Stimulated activated memory B cell treated with anti-CD40 and anti-IgM and Interleukin-4, amounts not matched to agents 10 μg/mL and 1 μg/mL and 100 μg/mL, for 72 hours (primary cell): ENCODE measurements around the gene DNAJC2.

Experiments used
- ATAC-seq: fragments of 150-1000 bp; cut with Tn5 transposase; 2 replicates; pipeline ENCODE4 v1.10.0; 2021
- H3K27ac Mint-ChIP-seq: one replicate; pipeline ENCODE4 v1.8.0; 2022; ENCODE audit warnings: mild to moderate bottlenecking, mixed read lengths
- H3K27me3 Mint-ChIP-seq: one replicate; pipeline ENCODE4 v1.8.0; 2022; ENCODE audit warnings: mixed read lengths
- H3K36me3 Mint-ChIP-seq: one replicate; pipeline ENCODE4 v1.8.0; 2022; ENCODE audit warnings: mixed read lengths
- H3K4me1 Mint-ChIP-seq: one replicate; pipeline ENCODE4 v1.8.0; 2022; ENCODE audit warnings: mixed read lengths
- H3K4me3 Mint-ChIP-seq: one replicate; pipeline ENCODE4 v1.8.0; 2022; ENCODE audit warnings: mild to moderate bottlenecking, moderate library complexity, mixed read lengths
- H3K9me3 Mint-ChIP-seq: one replicate; pipeline ENCODE4 v1.8.0; 2022; ENCODE audit warnings: mixed read lengths

Gene DNAJC2

GRCh38 chr7:103348959-103349358 is 4.4 kb upstream of the DNAJC2 start:
- H3K27me3 Mint-ChIP-seq = no peaks in the 10 kb centered on the region
- H3K36me3 Mint-ChIP-seq = peaks cover 33% of the 10 kb centered on the region
- H3K9me3 Mint-ChIP-seq = no peaks in the 10 kb centered on the region
- H3K4me1 Mint-ChIP-seq = peaks cover 46% of the 10 kb centered on the region
- H3K27ac Mint-ChIP-seq = peak overlapping the region; percentile 93
- ATAC-seq = no peak
- H3K4me3 Mint-ChIP-seq = peak overlapping the region; percentile 88

GRCh38 chr7:103348452-103348851 is 3.9 kb upstream of the DNAJC2 start:
- Mint-ChIP-seq H3K27me3 (no peaks in the 10 kb centered on the region), H3K27ac (peak overlapping the region; percentile 93), H3K4me3 (peak overlapping the region; percentile 99), H3K4me1 (peaks cover 46% of the 10 kb centered on the region), H3K9me3 (no peaks in the 10 kb centered on the region), H3K36me3 (peaks cover 33% of the 10 kb centered on the region)
- no peak for ATAC-seq

GRCh38 chr7:103347507-103348267 is 3.1 kb upstream of the DNAJC2 start, which contains the start of gene PSMC2:
PSMC2 (plus strand) TSS chr7:103347643; CDS start chr7:103347712, 69 bp downstream.
- peak; percentile 82 for ATAC-seq
- Mint-ChIP-seq H3K27me3 (no peaks in the 10 kb centered on the region), H3K4me3 (peak within 1 kb of the TSS; percentile 99), H3K36me3 (peaks cover 27% of the 10 kb centered on the region), H3K27ac (peak within 1 kb of the TSS; percentile 93), H3K9me3 (no peaks in the 10 kb centered on the region), H3K4me1 (peaks cover 39% of the 10 kb centered on the region)

- Mint-ChIP-seq H3K27me3 (no peaks in the 10 kb centered on the region), H3K9me3 (no peaks in the 10 kb centered on the region), H3K4me1 (peaks cover 30% of the 10 kb centered on the region), H3K4me3 (no peak overlapping the region), H3K36me3 (peaks cover 24% of the 10 kb centered on the region), H3K27ac (no peak overlapping the region)
- ATAC-seq = no peak
Observed at GRCh38 chr7:103346396-103346795, 1.8 kb upstream of the DNAJC2 start.

- Mint-ChIP-seq H3K4me1 (peaks cover 31% of the 10 kb centered on the region), H3K9me3 (no peaks in the 10 kb centered on the region), H3K4me3 (peak overlapping the region; percentile 98), H3K36me3 (peaks cover 33% of the 10 kb centered on the region), H3K27ac (peak overlapping the region; percentile 98), H3K27me3 (no peaks in the 10 kb centered on the region)
- ATAC-seq = peak; percentile 60
Observed at GRCh38 chr7:103343758-103344452, 662 bp downstream of the DNAJC2 start.

GRCh38 chr7:103343332-103343731 is 1.2 kb downstream of the DNAJC2 start:
- no peak for ATAC-seq
- no peaks in the 10 kb centered on the region for H3K27me3 Mint-ChIP-seq

GRCh38 chr7:103341466-103341865 is 3.1 kb downstream of the DNAJC2 start:
- peaks cover 24% of the 10 kb centered on the region for H3K4me1 Mint-ChIP-seq
- no peak for ATAC-seq
- peaks cover 47% of the 10 kb centered on the region for H3K36me3 Mint-ChIP-seq
- no peaks in the 10 kb centered on the region for H3K9me3 Mint-ChIP-seq
- H3K27me3 Mint-ChIP-seq = no peaks in the 10 kb centered on the region
- H3K27ac Mint-ChIP-seq = no peak overlapping the region
- H3K4me3 Mint-ChIP-seq = no peak overlapping the region

More at GRCh38 chr7:103343332-103343731, 1.2 kb downstream of the DNAJC2 start:
- Mint-ChIP-seq H3K36me3 (peaks cover 33% of the 10 kb centered on the region), H3K9me3 (no peaks in the 10 kb centered on the region), H3K4me3 (peak overlapping the region; percentile 98), H3K27ac (peak overlapping the region; percentile 98), H3K4me1 (peaks cover 25% of the 10 kb centered on the region)

- Mint-ChIP-seq H3K4me1 (peaks cover 24% of the 10 kb centered on the region), H3K27ac (no peak overlapping the region), H3K4me3 (no peak overlapping the region), H3K36me3 (peaks cover 48% of the 10 kb centered on the region), H3K27me3 (no peaks in the 10 kb centered on the region), H3K9me3 (no peaks in the 10 kb centered on the region)
- no peak for ATAC-seq
Observed at GRCh38 chr7:103338864-103339263, 5.7 kb downstream of the DNAJC2 start.

- H3K36me3 Mint-ChIP-seq = peaks cover 55% of the 10 kb centered on the region
- H3K27me3 Mint-ChIP-seq = no peaks in the 10 kb centered on the region
- H3K4me3 Mint-ChIP-seq = no peak overlapping the region
- no peak for ATAC-seq
- peaks cover 24% of the 10 kb centered on the region for H3K4me1 Mint-ChIP-seq
- H3K9me3 Mint-ChIP-seq = no peaks in the 10 kb centered on the region
- no peak overlapping the region for H3K27ac Mint-ChIP-seq
Observed at GRCh38 chr7:103336761-103337160, 7.8 kb downstream of the DNAJC2 start.

- H3K4me1 Mint-ChIP-seq = no peaks in the 10 kb centered on the region
- H3K27me3 Mint-ChIP-seq = no peaks in the 10 kb centered on the region
- ATAC-seq = no peak
- no peak overlapping the region for H3K27ac Mint-ChIP-seq
- H3K4me3 Mint-ChIP-seq = no peak overlapping the region
- peaks cover 47% of the 10 kb centered on the region for H3K36me3 Mint-ChIP-seq
- H3K9me3 Mint-ChIP-seq = no peaks in the 10 kb centered on the region
Observed at GRCh38 chr7:103325744-103326143, 18.8 kb downstream of the DNAJC2 start.

- H3K9me3 Mint-ChIP-seq = no peaks in the 10 kb centered on the region
- peaks cover 63% of the 10 kb centered on the region for H3K36me3 Mint-ChIP-seq
- H3K27me3 Mint-ChIP-seq = no peaks in the 10 kb centered on the region
- H3K4me3 Mint-ChIP-seq = no peak overlapping the region
- no peak for ATAC-seq
- H3K27ac Mint-ChIP-seq = peak overlapping the region; percentile 70
- peaks cover 12% of the 10 kb centered on the region for H3K4me1 Mint-ChIP-seq
Observed at GRCh38 chr7:103317009-103317408, 27.6 kb downstream of the DNAJC2 start.

GRCh38 chr7:103316380-103316941 is 28.1 kb downstream of the DNAJC2 start:
- peaks cover 12% of the 10 kb centered on the region for H3K4me1 Mint-ChIP-seq
- no peak overlapping the region for H3K4me3 Mint-ChIP-seq
- H3K27ac Mint-ChIP-seq = peak overlapping the region; percentile 70
- peaks cover 58% of the 10 kb centered on the region for H3K36me3 Mint-ChIP-seq
- H3K27me3 Mint-ChIP-seq = no peaks in the 10 kb centered on the region
- H3K9me3 Mint-ChIP-seq = no peaks in the 10 kb centered on the region
- ATAC-seq = no peak

- Mint-ChIP-seq H3K9me3 (no peaks in the 10 kb centered on the region), H3K27me3 (no peaks in the 10 kb centered on the region), H3K4me1 (peaks cover 12% of the 10 kb centered on the region), H3K27ac (peak overlapping the region; percentile 32), H3K4me3 (no peak overlapping the region), H3K36me3 (peaks cover 57% of the 10 kb centered on the region)
- no peak for ATAC-seq
Observed at GRCh38 chr7:103314852-103315251, 29.7 kb downstream of the DNAJC2 start.

- peaks cover 11% of the 10 kb centered on the region for H3K4me1 Mint-ChIP-seq
- H3K9me3 Mint-ChIP-seq = no peaks in the 10 kb centered on the region
- H3K4me3 Mint-ChIP-seq = no peak overlapping the region
- peaks cover 38% of the 10 kb centered on the region for H3K36me3 Mint-ChIP-seq
- ATAC-seq = no peak
- H3K27ac Mint-ChIP-seq = peak overlapping the region; percentile 44
- H3K27me3 Mint-ChIP-seq = no peaks in the 10 kb centered on the region
Observed at GRCh38 chr7:103307503-103308231, 36.9 kb downstream of the DNAJC2 start.

GRCh38 chr7:103301441-103301840 is 43.1 kb downstream of the DNAJC2 start:
- Mint-ChIP-seq H3K27ac (no peak overlapping the region), H3K4me3 (no peak overlapping the region), H3K36me3 (peaks cover 28% of the 10 kb centered on the region), H3K27me3 (no peaks in the 10 kb centered on the region), H3K4me1 (peaks cover 19% of the 10 kb centered on the region), H3K9me3 (no peaks in the 10 kb centered on the region)
- no peak for ATAC-seq
